Measurements from ENCODE around the gene NFYB.
"Not testable (repeated sequence)": the region's sequence is repeated elsewhere in the genome, so short reads cannot be mapped to it uniquely, and the experiment has no call there.

DNA sequence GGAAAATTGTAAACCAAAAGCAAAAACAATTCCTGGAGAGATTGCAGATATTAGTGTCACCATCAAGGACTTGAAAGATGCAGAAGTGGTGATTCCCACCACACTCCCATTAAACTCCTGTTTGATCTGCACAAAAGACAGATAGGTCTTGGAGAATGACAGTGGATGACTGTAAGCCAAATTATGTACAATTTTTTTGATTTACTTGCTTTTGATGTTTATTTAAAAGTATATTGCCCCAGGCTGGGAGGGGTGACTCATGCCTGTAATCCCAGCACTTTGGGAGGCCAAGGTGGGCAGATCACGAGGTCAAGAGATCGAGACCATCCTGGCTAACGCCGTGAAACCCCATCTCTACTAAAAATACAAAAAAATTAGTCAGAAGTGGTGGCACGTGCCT lies 35.8 kb upstream of the NFYB start:
- TF ChIP-seq, protein P1, sequence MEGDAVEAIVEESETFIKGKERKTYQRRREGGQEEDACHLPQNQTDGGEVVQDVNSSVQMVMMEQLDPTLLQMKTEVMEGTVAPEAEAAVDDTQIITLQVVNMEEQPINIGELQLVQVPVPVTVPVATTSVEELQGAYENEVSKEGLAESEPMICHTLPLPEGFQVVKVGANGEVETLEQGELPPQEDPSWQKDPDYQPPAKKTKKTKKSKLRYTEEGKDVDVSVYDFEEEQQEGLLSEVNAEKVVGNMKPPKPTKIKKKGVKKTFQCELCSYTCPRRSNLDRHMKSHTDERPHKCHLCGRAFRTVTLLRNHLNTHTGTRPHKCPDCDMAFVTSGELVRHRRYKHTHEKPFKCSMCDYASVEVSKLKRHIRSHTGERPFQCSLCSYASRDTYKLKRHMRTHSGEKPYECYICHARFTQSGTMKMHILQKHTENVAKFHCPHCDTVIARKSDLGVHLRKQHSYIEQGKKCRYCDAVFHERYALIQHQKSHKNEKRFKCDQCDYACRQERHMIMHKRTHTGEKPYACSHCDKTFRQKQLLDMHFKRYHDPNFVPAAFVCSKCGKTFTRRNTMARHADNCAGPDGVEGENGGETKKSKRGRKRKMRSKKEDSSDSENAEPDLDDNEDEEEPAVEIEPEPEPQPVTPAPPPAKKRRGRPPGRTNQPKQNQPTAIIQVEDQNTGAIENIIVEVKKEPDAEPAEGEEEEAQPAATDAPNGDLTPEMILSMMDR (IDR thresholded peaks at IDR 0.05) = not testable (repeated sequence)
- not testable (repeated sequence) for TF ChIP-seq POLR2A (IDR thresholded peaks at IDR 0.05)
